Measurements from ENCODE around the gene DEDD2. TPM values are rescaled to one million over a fixed set of nuclear protein-coding genes. Genes with fewer than 3 reads are reported as not detected.

DEDD2 gene
- total RNA-seq, 1 experiment from 2014 or later, result 45.6 TPM

DNA sequence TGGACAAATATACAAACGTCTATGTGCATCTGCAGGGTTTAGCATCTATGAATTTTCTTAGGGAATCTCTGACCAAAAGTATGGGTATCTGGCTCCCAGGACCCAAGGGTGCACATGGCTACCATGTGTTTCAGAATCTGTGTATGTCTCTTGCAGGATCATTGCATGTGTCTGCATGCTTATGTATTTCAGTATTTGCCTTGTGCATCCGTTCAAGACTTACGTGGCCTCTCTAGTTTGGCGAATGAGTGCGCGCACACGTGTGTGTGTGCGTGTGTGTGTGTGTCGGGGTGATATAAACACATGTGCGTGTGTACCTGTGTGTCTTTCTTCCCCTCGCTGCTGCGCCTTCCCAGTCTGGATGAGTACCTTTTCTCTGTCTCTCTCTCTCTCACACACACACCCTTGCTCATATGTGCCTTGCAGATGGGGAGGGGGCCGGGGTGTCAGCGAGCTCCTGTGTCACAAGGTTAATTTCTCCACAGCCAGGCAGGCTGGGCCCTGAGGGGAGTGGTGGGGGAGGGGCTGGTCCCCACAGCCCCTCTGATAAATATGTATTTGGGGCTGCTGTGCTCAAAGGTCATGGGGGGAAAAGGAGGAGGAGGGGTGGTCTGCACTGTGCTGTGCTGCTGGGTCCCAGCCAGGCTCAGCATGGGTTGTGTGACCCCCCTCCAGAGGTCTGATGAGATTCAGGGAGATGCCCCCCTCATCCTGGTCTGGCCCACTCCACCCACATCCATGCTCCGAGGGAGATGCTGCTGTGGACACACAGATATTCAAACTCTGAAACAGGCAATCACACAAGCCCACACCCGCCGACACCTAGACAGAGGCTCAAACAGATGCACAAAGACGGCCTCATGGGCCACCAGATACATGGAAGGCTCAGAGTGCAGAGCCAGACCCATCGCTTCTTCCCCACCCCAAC lies 47.7 kb downstream of the DEDD2 start:
- no peaks in the 10 kb centered on the region for H3K9me3 ChIP-seq (ENCODE audit: insufficient read depth, low read depth)
- H2AFZ ChIP-seq, result no peak overlapping the region
- ChIA-PET CTCF (no interaction called here), POLR2A (ENCODE audit: unreplicated experiment) (interaction anchor here (0.7 kb wide), 1 partner anchor 33 kb away, joined by 9 read pairs; no protein-coding TSS in a partner anchor)
- TF ChIP-seq EZH2 (IDR thresholded peaks at IDR 0.05; ENCODE audit: low read depth) (no peak), CTCF (conservative IDR thresholded peaks at IDR 0.05) (no peak)
- no peaks in the 10 kb centered on the region for H4K20me1 ChIP-seq (ENCODE audit: insufficient read depth)
- H3K79me2 ChIP-seq (ENCODE audit: low read depth), result no peaks in the 10 kb centered on the region
- no peaks in the 10 kb centered on the region for H3K9me2 ChIP-seq (ENCODE audit: insufficient read depth)
- no peaks in the 10 kb centered on the region for H3K36me3 ChIP-seq (ENCODE audit: low read depth)
- H3K4me2 ChIP-seq, result no peak overlapping the region
- H3K27ac ChIP-seq, result no peak overlapping the region
- DNase-seq, result no peak
- BruUV-seq (replicated peaks), result no TSS peak
- intact Hi-C loops (cut with micrococcal nuclease; ENCODE audit: unreplicated experiment), result no loop called here
- no peak overlapping the region for H3K4me3 ChIP-seq
- H3K4me1 ChIP-seq (replicated peaks; ENCODE audit: insufficient read depth), result peaks cover 50% of the 10 kb centered on the region
- H3F3A ChIP-seq (ENCODE audit: insufficient read depth, low read depth), result peaks cover 45% of the 10 kb centered on the region; the same call in 1 of the 2 replicates
- H3K27me3 ChIP-seq (ENCODE audit: insufficient read depth, low read depth), result no peaks in the 10 kb centered on the region

DNA sequence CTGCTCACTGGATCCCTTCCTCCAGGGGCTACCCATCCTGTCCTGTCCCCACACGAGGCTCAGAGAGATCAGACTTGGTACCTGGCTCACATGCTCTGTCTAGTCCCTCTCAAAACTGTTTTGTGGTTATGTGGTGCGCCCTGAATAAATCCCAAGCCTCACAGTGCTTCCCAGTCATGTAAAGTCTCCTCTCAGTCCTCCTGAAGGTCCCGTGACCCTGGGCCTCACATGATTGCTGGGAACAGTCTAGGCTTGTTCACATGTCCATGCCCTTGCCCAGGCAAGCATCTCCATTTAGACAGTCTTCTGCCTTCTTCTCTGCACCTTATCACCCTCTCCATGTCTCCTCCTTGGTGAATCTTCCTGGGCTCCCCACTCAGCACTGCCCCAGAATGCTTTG lies 49.3 kb downstream of the DEDD2 start:
- Histone ChIP-seq H3K9me2 (ENCODE audit: insufficient read depth) (no peaks in the 10 kb centered on the region), H4K20me1 (ENCODE audit: insufficient read depth) (no peaks in the 10 kb centered on the region), H3K4me3 (no peak overlapping the region), H3K9me3 (ENCODE audit: insufficient read depth, low read depth) (no peaks in the 10 kb centered on the region), H3K79me2 (ENCODE audit: low read depth) (no peaks in the 10 kb centered on the region), H3K27me3 (ENCODE audit: insufficient read depth, low read depth) (no peaks in the 10 kb centered on the region), H3K4me2 (no peak overlapping the region), H3F3A (ENCODE audit: insufficient read depth, low read depth) (peaks cover 45% of the 10 kb centered on the region; the same call in 1 of the 2 replicates), H3K27ac (no peak overlapping the region), H3K4me1 (replicated peaks; ENCODE audit: insufficient read depth) (peaks cover 50% of the 10 kb centered on the region), H3K36me3 (ENCODE audit: low read depth) (no peaks in the 10 kb centered on the region), H2AFZ (no peak overlapping the region)
- CTCF ChIA-PET, result interaction anchor here (1.0 kb wide), 1 partner anchor 232 kb away, joined by 3 read pairs; no protein-coding TSS in a partner anchor
- no peak for DNase-seq
- POLR2A ChIA-PET (ENCODE audit: unreplicated experiment), result no interaction called here
- intact Hi-C loops (cut with micrococcal nuclease; ENCODE audit: unreplicated experiment), result no loop called here
- BruUV-seq (replicated peaks), result no TSS peak
- TF ChIP-seq EZH2 (IDR thresholded peaks at IDR 0.05; ENCODE audit: low read depth), result no peak

GRCh38 chr19:42166316-42166715 lies 51.2 kb downstream of the DEDD2 start:
- Histone ChIP-seq H3K79me2 (ENCODE audit: low read depth) (no peaks in the 10 kb centered on the region), H3K9me2 (ENCODE audit: insufficient read depth) (no peaks in the 10 kb centered on the region), H4K20me1 (ENCODE audit: insufficient read depth) (no peaks in the 10 kb centered on the region), H3K4me2 (peak overlapping the region; percentile 53), H3F3A (ENCODE audit: insufficient read depth, low read depth) (peaks cover 31% of the 10 kb centered on the region; the same call in 1 of the 2 replicates), H3K4me3 (no peak overlapping the region), H3K27me3 (ENCODE audit: insufficient read depth, low read depth) (no peaks in the 10 kb centered on the region), H3K4me1 (replicated peaks; ENCODE audit: insufficient read depth) (peaks cover 32% of the 10 kb centered on the region), H3K27ac (peak overlapping the region; percentile 61), H3K36me3 (ENCODE audit: low read depth) (no peaks in the 10 kb centered on the region), H3K9me3 (ENCODE audit: insufficient read depth, low read depth) (no peaks in the 10 kb centered on the region), H2AFZ (no peak overlapping the region)
- CTCF ChIA-PET, result interaction anchor here (0.5 to 0.6 kb wide), 2 partner anchors 107 to 177 kb away, joined by 5 to 8 read pairs; no protein-coding TSS in a partner anchor
- intact Hi-C loops (cut with micrococcal nuclease; ENCODE audit: unreplicated experiment), result loop anchor here (2.0 kb wide), 1 partner anchor 52 kb away; no protein-coding TSS in a partner anchor
- TF ChIP-seq CTCF (conservative IDR thresholded peaks at IDR 0.05) (no peak), EZH2 (IDR thresholded peaks at IDR 0.05; ENCODE audit: low read depth) (no peak)
- no TSS peak for BruUV-seq (replicated peaks)
- POLR2A ChIA-PET (ENCODE audit: unreplicated experiment), result interaction anchor here (0.6 kb wide), 1 partner anchor 34 kb away, joined by 5 read pairs; no protein-coding TSS in a partner anchor
- DNase-seq, result peak; percentile 51 to 85
